HG03066 (cell line): ENCODE measurements around the gene SLC39A11.
"Not testable (repeated sequence)": the region's sequence is repeated elsewhere in the genome, so short reads cannot be mapped to it uniquely, and the experiment has no call there.

Source experiments
- ATAC-seq: cut with Tn5 transposase; IDR thresholded peaks from one replicate; pipeline ENCODE4 v1.9.1; 2021; ENCODE audit warnings: low read depth; ENCODE audit not compliant: unreplicated experiment

SLC39A11 gene

GRCh38 chr17:73092523-73093135 is at the start of gene SLC39A11:
Gene SLC39A11 (minus strand): TSS chr17:73092688. CDS start chr17:73088764, 3,924 bp downstream.
- peak; percentile 97 for ATAC-seq

- ATAC-seq: no peak
Measured at GRCh38 chr17:73141411-73141810, 48.9 kb upstream of the SLC39A11 start.

GRCh38 chr17:73140566-73140965 is 48.1 kb upstream of the SLC39A11 start:
- no peak for ATAC-seq

- ATAC-seq: no peak
Measured at GRCh38 chr17:73139296-73139695, 46.8 kb upstream of the SLC39A11 start.

GRCh38 chr17:73138541-73139138 is 46.2 kb upstream of the SLC39A11 start:
- no peak for ATAC-seq

- ATAC-seq: no peak
Measured at GRCh38 chr17:73137376-73137775, 44.9 kb upstream of the SLC39A11 start.

- ATAC-seq: no peak
Measured at GRCh38 chr17:73135766-73136165, 43.3 kb upstream of the SLC39A11 start.

- ATAC-seq: no peak
Measured at GRCh38 chr17:73133911-73134649, 41.6 kb upstream of the SLC39A11 start.

- ATAC-seq: no peak
Measured at GRCh38 chr17:73132085-73132492, 39.6 kb upstream of the SLC39A11 start.

- not testable (repeated sequence) for ATAC-seq
Measured at GRCh38 chr17:73131439-73131838, 39.0 kb upstream of the SLC39A11 start.

GRCh38 chr17:73130977-73131376 is 38.5 kb upstream of the SLC39A11 start:
- no peak for ATAC-seq

GRCh38 chr17:73128496-73128895 is 36.0 kb upstream of the SLC39A11 start:
- no peak for ATAC-seq

GRCh38 chr17:73126716-73127473 is 34.4 kb upstream of the SLC39A11 start:
- no peak for ATAC-seq

- ATAC-seq: no peak
Measured at GRCh38 chr17:73123606-73124320, 31.3 kb upstream of the SLC39A11 start.

GRCh38 chr17:73122953-73123605 is 30.6 kb upstream of the SLC39A11 start:
- no peak for ATAC-seq

- no peak for ATAC-seq
Measured at GRCh38 chr17:73121506-73121905, 29.0 kb upstream of the SLC39A11 start.

GRCh38 chr17:73119631-73120030 is 27.1 kb upstream of the SLC39A11 start:
- no peak for ATAC-seq

GRCh38 chr17:73118951-73119391 is 26.5 kb upstream of the SLC39A11 start:
- no peak for ATAC-seq

GRCh38 chr17:73118139-73118538 is 25.7 kb upstream of the SLC39A11 start:
- no peak for ATAC-seq

- no peak for ATAC-seq
Measured at GRCh38 chr17:73112246-73112645, 19.8 kb upstream of the SLC39A11 start.
